ENCODE measurements around the gene PDE10A. TPM values are rescaled to one million over a fixed set of nuclear protein-coding genes. Genes with fewer than 3 reads are reported as not detected.

PDE10A gene
- total RNA-seq, 1 experiment from 2014 or later = 0.31 TPM

GRCh38 chr6:165678429-165678828, 15.4 kb upstream of the PDE10A start:
- H3K4me1 Mint-ChIP-seq = peaks cover 15 to 20% of the 10 kb centered on the region in 2 experiments
- Histone ChIP-seq H2BK20ac (ENCODE audit: low read depth, low read length, poor library complexity, severe bottlenecking) (no peak overlapping the region), H4K20me1 (ENCODE audit: control insufficient read depth, insufficient read depth, insufficient read length) (no peaks in the 10 kb centered on the region), H3K27ac (ENCODE audit: insufficient read length, low read depth, low read length) (no peak overlapping the region), H2BK15ac (ENCODE audit: low read depth, low read length) (no peak overlapping the region), H4K5ac (ENCODE audit: insufficient read length, low read depth, low read length) (no peak overlapping the region), H4K8ac (replicated peaks; ENCODE audit: insufficient read length, low read depth, low read length) (no peak overlapping the region), H3K18ac (ENCODE audit: insufficient read length, low read depth, low read length) (no peak overlapping the region), H2BK5ac (ENCODE audit: insufficient read length, low read length) (no peak overlapping the region), H3K79me1 (ENCODE audit: insufficient read depth, low read depth, low read length, poor library complexity, severe bottlenecking) (no peaks in the 10 kb centered on the region), H2BK120ac (ENCODE audit: low read depth, low read length, poor library complexity, severe bottlenecking) (no peak overlapping the region), H3K9ac (ENCODE audit: extremely low read depth, insufficient read length, low read length) (no peak overlapping the region), H3K9me3 (ENCODE audit: control insufficient read depth, low read depth, low read length) (no peaks in the 10 kb centered on the region), H3K79me2 (ENCODE audit: insufficient read depth, low read length) (no peaks in the 10 kb centered on the region), H3K4me1 (ENCODE audit: insufficient read depth, low read length) (no peaks in the 10 kb centered on the region), H3T11ph (ENCODE audit: low read length) (no peak overlapping the region), H3K23me2 (ENCODE audit: insufficient read length, low read depth, low read length, poor library complexity, severe bottlenecking) (no peaks in the 10 kb centered on the region), H3K56ac (ENCODE audit: insufficient read length, low read depth, low read length) (no peak overlapping the region), H2AFZ (ENCODE audit: low read length) (no peak overlapping the region), H3K14ac (ENCODE audit: insufficient read depth, low read length) (no peak overlapping the region), H3K23ac (ENCODE audit: insufficient read length, low read depth, low read length) (no peak overlapping the region), H2BK12ac (ENCODE audit: insufficient read length, low read depth, low read length) (no peak overlapping the region), H3K27me3 (ENCODE audit: insufficient read depth, low read length) (no peaks in the 10 kb centered on the region), H4K91ac (ENCODE audit: insufficient read length, low read depth, low read length) (no peak overlapping the region), H3K4ac (ENCODE audit: low read depth, low read length) (no peak overlapping the region), H2AK5ac (ENCODE audit: insufficient read length, low read length) (no peak overlapping the region), H3K4me2 (ENCODE audit: insufficient read depth, insufficient read length, low read length) (no peak overlapping the region)
- no peaks in the 10 kb centered on the region; a peak in 1 of 7 replicates for H3K36me3 Mint-ChIP-seq (ENCODE audit: insufficient read depth in 1 of 3, low read depth in 3 of 3)
- no peak for TF ChIP-seq CTCF (conservative IDR thresholded peaks at IDR 0.05)
- WGBS (ENCODE audit: extremely low coverage, insufficient read length, low lambda C conversion rate) = no CpG with 5 or more reads among the region's 10 CpGs
- H3K9me3 Mint-ChIP-seq = peaks cover 0 to 1% of the 10 kb centered on the region in 2 experiments; a peak in 2 of 5 replicates
- no peak overlapping the region for H3K4me3 Mint-ChIP-seq
- H3K27me3 Mint-ChIP-seq (ENCODE audit: low read depth) = peaks cover 4% of the 10 kb centered on the region
- no peak overlapping the region for H3K27ac Mint-ChIP-seq
- no peak for DNase-seq

Measured in H9 (cell line).